Measurements from ENCODE around the gene ELOVL6. TPM values are rescaled to one million over a fixed set of nuclear protein-coding genes. Genes with fewer than 3 reads are reported as not detected.
A peak's percentile ranks its signal among the peaks of the same experiment; 100 is the strongest.
"Not testable (repeated sequence)": the region's sequence is repeated elsewhere in the genome, so short reads cannot be mapped to it uniquely, and the experiment has no call there.

The ELOVL6 gene
- total and polyA plus RNA-seq, 5 experiments from 2014 or later, result 0.11 to 3.0 (median 0.57) TPM

DNA sequence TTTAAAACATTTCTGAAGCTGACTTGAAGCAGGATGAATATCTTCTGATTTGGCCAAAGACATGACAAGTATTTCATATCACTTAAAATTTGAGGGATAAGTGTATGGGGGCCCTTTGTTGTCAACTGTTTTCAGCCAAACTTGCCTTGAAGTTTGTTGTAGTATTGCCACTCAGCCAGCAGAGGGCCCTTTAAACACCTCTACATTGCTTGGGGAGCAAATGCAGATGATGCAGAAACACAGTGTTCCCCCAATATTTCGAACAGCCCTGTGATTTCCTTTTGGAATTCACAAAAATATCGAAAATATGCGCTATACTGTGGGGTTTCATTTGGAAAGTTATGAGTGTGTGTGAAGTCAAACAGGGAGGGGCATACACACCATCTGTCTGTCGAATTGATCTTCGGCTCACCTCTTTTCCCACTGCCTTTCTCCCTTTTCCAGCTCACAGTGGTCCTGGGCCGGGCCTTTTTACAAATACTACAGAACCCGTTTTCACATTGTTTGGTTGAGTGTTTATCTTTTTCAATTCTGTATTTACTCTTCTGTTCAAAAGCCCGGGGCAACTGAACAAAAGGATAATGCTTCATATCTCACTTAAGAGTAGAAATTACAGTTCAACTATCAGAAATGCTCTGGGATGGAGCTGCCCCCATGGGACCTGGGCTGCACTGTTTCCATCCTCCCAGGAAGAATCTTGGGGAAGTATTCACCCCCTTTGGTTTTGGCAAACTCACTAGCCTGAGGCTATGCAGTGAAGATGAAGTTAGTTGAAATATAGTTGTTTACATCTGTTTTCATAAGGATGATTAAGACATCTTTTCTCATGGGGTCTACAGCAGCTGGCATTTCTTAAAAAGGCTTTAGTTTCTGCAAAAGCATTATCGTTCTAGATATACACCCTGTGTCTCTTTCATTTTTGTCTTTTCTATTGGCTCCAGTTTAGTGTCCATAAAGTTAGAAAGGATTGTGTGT is 148.2 kb downstream of the ELOVL6 start:
- H3K36me3 Mint-ChIP-seq, result peaks cover 0 to 2% (median 0%) of the 10 kb centered on the region in 3 donors
- POLR2A ChIA-PET, result interaction anchor here (0.8 to 1.4 kb wide), 2 partner anchors 146 to 148 kb away, joined by 3 read pairs; partner anchors contain the start of gene ELOVL6
- ATAC-seq, result peak in 1 of 2 donors; percentile 59
- no peak overlapping the region for H3K27ac Mint-ChIP-seq
- H3K4me3 Mint-ChIP-seq, result no peak overlapping the region
- peak; percentile 21 to 76 (median 52) for DNase-seq
- no peaks in the 10 kb centered on the region for H3K9me3 Mint-ChIP-seq
- peaks cover 0 to 6% (median under 1%) of the 10 kb centered on the region in 4 donors for H3K4me1 Mint-ChIP-seq
- H3K27me3 Mint-ChIP-seq, result no peaks in the 10 kb centered on the region

DNA sequence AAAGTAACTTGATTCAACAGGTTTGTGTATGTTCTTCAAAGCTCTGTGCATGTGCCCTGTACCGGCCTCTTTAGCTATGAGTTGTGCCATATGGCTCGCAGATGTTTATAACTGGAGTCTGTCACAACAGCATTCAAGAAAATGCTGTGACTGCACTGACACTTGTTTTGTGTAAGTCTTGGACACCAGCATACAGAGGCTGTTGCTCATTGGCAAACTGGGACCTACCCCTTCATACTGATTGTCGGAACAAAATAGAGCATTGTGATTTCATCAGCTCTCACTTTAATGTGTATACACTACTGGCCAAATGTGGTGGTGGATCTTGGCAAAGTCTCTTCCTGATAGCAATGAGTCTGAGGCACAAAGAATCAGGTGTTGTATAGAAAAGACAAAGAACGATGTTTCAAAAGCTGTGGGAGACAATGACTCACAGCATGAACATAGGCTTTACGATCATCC is 151.8 kb downstream of the ELOVL6 start:
- no peak for ATAC-seq
- peaks cover 3 to 11% (median 9%) of the 10 kb centered on the region in 5 donors for H3K27me3 Mint-ChIP-seq
- no peaks in the 10 kb centered on the region for H3K36me3 Mint-ChIP-seq
- H3K4me1 Mint-ChIP-seq, result peaks cover 4 to 6% (median 5%) of the 10 kb centered on the region in 4 donors
- H3K4me3 Mint-ChIP-seq, result no peak overlapping the region
- POLR2A ChIA-PET, result no interaction called here
- no peak overlapping the region for H3K27ac Mint-ChIP-seq
- DNase-seq, result no peak
- H3K9me3 Mint-ChIP-seq, result no peaks in the 10 kb centered on the region

DNA sequence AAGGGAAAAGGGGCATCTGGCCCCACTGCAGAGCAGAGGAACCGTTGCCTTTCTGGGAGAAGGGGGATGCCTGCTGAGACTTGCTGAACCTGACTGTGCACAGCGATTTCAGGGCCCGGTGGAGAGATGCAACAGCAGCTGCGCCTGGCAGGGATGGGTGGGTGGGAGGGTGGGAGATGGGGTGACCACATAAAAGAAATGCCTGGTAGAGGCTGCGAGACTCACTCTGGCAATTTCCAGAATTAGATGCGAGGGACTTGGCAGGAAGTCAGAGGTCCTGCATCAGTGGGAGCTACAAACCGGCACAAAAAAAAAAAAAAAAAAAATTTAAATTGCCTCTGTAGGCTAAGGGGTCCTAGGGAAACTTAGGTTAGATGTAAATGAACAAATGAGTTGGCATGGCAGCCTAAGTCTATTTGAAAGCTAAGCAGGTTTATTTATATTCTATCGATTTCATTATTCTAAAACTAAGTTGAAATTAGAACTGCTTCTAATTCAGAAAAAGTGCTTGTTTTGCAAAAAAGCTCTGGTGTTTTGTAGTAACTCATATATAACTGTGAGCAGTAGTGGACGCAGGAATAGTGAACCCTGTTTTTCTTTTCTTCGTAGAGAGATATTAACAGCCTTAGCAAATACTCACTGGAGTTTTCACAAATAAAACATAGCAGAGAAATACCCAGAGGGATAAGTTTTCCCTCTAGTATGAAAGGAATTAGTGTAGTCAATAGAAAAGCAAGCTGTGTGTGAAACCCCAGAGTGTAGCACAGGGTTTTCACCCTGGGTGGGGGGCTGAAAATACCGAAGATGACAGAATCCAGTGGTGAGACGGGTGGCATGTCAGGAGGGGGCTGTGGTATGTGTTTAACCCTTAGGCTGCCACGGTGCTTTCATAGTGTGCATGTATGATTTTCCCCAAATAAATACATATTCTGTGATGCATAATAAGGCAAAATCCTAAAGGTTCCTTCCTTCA is 155.6 kb downstream of the ELOVL6 start:
- Mint-ChIP-seq H3K4me3 (no peak overlapping the region), H3K27me3 (peaks cover 6 to 14% (median 10%) of the 10 kb centered on the region in 5 donors), H3K4me1 (peaks cover 0 to 5% (median 4%) of the 10 kb centered on the region in 4 donors), H3K27ac (no peak overlapping the region), H3K36me3 (no peaks in the 10 kb centered on the region), H3K9me3 (no peaks in the 10 kb centered on the region)
- POLR2A ChIA-PET, result no interaction called here
- DNase-seq (no peak), ATAC-seq (no peak)

DNA sequence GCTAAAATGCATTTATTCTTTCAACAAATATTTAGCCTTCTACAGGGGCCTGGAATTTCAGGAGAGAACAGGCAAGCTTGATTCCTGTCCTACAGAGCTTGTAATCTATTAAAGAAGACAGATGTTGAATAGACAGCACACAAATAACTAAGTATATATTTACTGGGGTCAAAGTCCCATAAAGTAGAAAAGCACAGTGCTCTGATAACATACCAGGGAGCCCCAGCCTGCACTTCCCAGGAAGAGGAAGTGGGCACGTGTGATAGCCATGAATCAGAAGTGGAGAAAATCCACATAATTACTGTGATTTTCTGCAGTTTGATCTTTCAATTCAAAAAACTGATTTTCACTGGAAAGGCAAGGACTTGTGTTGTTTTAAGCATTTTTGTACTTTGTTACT is 156.7 kb downstream of the ELOVL6 start:
- Mint-ChIP-seq H3K4me3 (no peak overlapping the region), H3K27me3 (peaks cover 6 to 21% (median 11%) of the 10 kb centered on the region in 5 donors), H3K9me3 (no peaks in the 10 kb centered on the region), H3K27ac (no peak overlapping the region), H3K4me1 (peaks cover 0 to 5% (median 4%) of the 10 kb centered on the region in 4 donors), H3K36me3 (no peaks in the 10 kb centered on the region)
- POLR2A ChIA-PET, result no interaction called here
- DNase-seq, result no peak
- ATAC-seq, result no peak

DNA sequence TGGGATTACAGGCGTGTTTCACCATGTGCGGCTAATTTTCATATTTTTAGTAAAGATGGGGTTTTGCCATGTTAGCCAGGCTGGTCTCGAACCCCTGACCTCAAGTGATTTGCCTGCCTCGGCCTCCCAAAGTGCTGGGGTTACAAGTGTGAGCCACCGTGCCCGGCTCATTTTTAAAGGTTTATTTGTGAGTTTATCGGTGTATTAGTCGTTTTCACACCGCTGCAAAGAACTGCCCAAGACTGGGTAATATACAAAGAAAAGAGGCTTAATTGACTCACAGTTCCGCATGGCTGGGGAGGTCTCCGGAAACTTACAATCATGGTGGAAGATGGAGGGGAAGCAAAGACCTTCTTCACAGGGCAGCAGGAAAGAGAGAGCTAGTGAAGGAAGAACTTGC is 159.3 kb downstream of the ELOVL6 start:
- not testable (repeated sequence) for H3K36me3 Mint-ChIP-seq, H3K9me3 Mint-ChIP-seq
- H3K27me3 Mint-ChIP-seq, result peaks cover 11 to 36% (median 18%) of the 10 kb centered on the region in 5 donors

DNA sequence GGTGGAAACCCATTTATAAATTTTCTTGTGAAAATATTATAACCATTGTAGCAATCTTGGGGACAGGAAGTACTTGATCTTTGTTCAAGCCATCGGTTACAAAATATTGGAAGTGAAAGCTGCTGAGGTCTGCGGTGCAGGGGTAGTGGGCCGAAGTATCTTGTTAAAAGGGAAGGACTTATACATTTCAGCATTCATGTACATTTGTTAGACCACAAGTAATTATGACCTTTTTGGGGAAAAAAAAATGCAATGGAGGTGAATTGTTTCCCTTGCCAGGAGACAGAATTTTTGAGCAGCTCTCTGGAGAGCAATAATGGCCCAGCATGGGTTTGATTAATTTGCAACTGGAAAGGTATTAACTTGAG is 164.4 kb downstream of the ELOVL6 start:
- no peak for DNase-seq
- Mint-ChIP-seq H3K9me3 (peaks cover 0 to 4% (median 0%) of the 10 kb centered on the region in 9 donors), H3K4me3 (no peak overlapping the region), H3K4me1 (peaks cover 0 to 11% (median 0%) of the 10 kb centered on the region in 4 donors), H3K27ac (no peak overlapping the region), H3K36me3 (no peaks in the 10 kb centered on the region), H3K27me3 (peaks cover 15 to 58% (median 34%) of the 10 kb centered on the region in 5 donors)
- ATAC-seq, result no peak
- POLR2A ChIA-PET, result interaction anchor here (0.6 kb wide), 1 partner anchor 164 kb away, joined by 4 read pairs; the partner anchor contains the start of gene ELOVL6

More for the DNA sequence above, 159.3 kb downstream of the ELOVL6 start:
- ATAC-seq, DNase-seq, H3K4me1 Mint-ChIP-seq, H3K4me3 Mint-ChIP-seq, POLR2A ChIA-PET, H3K27ac Mint-ChIP-seq: not testable (repeated sequence)

DNA sequence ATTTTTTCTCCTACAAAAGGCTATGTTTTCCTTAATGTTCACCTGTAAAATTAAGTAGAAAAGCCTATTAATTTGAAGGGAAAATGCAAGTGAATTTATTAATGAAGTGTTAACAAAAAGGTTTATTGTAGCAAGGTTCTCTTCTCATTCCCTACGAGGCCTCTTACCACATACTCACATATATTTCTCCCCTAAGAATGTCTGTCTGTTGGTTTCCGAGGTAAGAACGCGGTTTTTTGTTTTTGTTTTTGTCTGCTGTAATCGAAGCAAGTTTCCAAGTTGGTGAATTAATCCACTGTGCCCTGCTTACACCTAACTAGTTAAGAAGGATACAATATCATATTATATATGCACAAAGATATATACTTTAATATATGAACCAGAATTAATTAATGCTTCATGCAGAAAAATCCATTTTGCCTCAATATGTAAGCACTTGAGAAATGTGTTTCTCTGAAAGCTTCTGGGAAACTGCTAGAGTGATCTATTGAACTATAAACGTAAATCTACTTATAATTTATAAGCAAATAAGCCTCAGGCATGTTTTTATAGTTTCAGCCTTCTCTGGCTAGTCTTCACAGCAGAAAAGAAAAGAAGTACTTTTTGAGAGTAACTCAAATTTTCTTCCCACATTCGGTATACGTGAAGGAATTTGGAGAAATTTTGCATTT is 164.9 kb downstream of the ELOVL6 start:
- H3K27ac Mint-ChIP-seq, result no peak overlapping the region
- peaks cover 0 to 4% (median 0%) of the 10 kb centered on the region in 9 donors for H3K9me3 Mint-ChIP-seq
- H3K27me3 Mint-ChIP-seq, result peaks cover 15 to 58% (median 34%) of the 10 kb centered on the region in 5 donors
- DNase-seq (no peak), ATAC-seq (no peak)
- H3K4me1 Mint-ChIP-seq, result peaks cover 0 to 11% (median 0%) of the 10 kb centered on the region in 4 donors
- POLR2A ChIA-PET, result no interaction called here
- H3K36me3 Mint-ChIP-seq, result no peaks in the 10 kb centered on the region
- no peak overlapping the region for H3K4me3 Mint-ChIP-seq

DNA sequence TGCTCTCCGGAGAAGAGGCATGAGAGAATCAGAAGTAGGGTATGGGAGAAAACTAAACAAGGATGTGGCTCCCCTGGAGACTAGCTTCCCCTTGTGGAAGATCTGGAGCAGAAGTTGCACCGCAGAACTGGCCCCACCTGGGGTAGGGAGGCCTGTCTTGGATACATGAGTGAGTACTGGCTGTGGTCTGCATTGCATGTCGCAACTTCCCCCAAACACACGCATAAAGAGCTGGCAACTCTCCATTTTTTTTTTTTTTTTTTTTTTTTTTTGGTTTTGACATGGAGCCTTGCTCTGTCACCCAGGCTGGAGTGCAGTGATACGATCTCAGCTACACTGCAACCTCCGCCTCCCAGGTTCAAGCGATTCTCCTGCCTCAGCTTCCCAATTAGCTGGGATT is 165.8 kb downstream of the ELOVL6 start:
- Mint-ChIP-seq H3K4me1 (peaks cover 0 to 11% (median 0%) of the 10 kb centered on the region in 4 donors), H3K27ac (no peak overlapping the region), H3K36me3 (no peaks in the 10 kb centered on the region), H3K9me3 (peaks cover 0 to 4% (median 0%) of the 10 kb centered on the region in 9 donors), H3K27me3 (peaks cover 15 to 58% (median 33%) of the 10 kb centered on the region in 5 donors), H3K4me3 (no peak overlapping the region)
- POLR2A ChIA-PET, result interaction anchor here (0.7 kb wide), 1 partner anchor 73 kb away, joined by 3 read pairs; no protein-coding TSS in a partner anchor
- DNase-seq (no peak), ATAC-seq (no peak)

DNA sequence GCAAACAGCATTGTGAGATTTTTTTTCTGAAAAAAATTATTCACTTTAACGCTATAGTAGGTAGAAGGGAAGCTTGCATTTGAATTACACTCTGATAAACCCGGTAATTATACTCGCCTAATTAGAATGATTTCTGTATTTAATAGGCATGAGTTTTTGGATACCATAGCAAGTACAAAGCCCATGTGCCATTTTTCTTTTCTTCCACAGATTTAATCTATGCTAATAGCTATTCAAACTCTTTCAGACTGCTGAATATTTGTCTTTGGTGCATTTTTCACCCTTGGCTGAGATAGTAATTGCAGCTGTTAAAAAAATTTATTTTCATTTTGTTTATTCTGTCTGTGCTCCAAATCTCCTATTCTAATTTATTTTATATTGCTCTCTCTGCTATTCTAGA is 172.7 kb downstream of the ELOVL6 start:
- no peaks in the 10 kb centered on the region for H3K4me1 Mint-ChIP-seq
- POLR2A ChIA-PET, result no interaction called here

DNA sequence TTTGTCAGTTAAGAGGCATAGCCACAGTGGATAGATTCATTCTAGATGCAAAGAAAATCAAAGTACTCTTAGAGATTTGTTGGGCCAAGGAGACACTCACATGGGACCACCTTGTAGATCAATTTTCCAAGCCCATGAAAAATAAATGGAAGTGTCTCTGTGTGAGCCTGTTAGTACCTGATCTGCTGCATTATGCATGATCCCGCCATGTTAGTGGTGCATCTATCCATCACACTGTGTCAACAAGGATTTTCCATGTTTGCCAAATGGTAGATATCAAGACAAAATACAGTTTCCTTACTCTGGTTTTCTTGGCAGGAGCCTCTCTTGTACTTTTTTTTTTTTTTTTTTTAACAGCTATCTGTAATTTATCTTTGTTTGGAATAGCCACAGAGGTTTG is 173.4 kb downstream of the ELOVL6 start:
- Mint-ChIP-seq H3K27me3 (peaks cover 2 to 10% (median 7%) of the 10 kb centered on the region in 5 donors), H3K4me1 (peaks cover 0 to 2% (median 0%) of the 10 kb centered on the region in 4 donors), H3K36me3 (no peaks in the 10 kb centered on the region), H3K4me3 (no peak overlapping the region), H3K27ac (no peak overlapping the region), H3K9me3 (peaks cover 0 to 5% (median 0%) of the 10 kb centered on the region in 9 donors)
- no peak for DNase-seq
- ATAC-seq, result no peak
- POLR2A ChIA-PET, result no interaction called here

More for the DNA sequence above, 172.7 kb downstream of the ELOVL6 start:
- ATAC-seq (no peak), DNase-seq (no peak)
- no peak overlapping the region for H3K27ac Mint-ChIP-seq
- peaks cover 2 to 17% (median 9%) of the 10 kb centered on the region in 5 donors for H3K27me3 Mint-ChIP-seq
- no peaks in the 10 kb centered on the region for H3K36me3 Mint-ChIP-seq
- H3K9me3 Mint-ChIP-seq, result peaks cover 0 to 5% (median 0%) of the 10 kb centered on the region in 9 donors
- H3K4me3 Mint-ChIP-seq, result no peak overlapping the region

DNA sequence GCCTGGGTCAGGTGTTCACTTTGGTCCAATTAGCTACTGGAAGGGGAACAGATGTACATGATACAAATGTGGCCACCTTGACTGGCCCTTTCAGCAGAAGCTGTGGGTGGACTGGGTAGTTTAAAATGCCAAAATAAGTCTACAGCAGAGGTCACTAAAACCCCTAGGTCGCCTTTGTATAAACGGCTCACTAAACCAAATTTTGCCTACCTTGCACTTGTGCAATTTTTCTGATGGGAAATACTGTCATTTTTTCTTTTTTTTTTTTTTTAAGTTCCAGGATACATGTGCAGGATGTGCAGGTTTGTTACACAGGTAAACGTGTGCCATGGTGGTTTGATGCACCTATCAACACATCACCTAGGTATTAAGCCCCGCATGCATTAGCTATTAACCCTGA is 176.0 kb downstream of the ELOVL6 start:
- Mint-ChIP-seq H3K27me3 (peaks cover 0 to 3% (median 0%) of the 10 kb centered on the region in 5 donors), H3K4me1 (peaks cover 0 to 2% (median 0%) of the 10 kb centered on the region in 4 donors), H3K36me3 (no peaks in the 10 kb centered on the region), H3K27ac (no peak overlapping the region), H3K4me3 (no peak overlapping the region), H3K9me3 (peaks cover 0 to 5% (median 0%) of the 10 kb centered on the region in 9 donors)
- DNase-seq (no peak), ATAC-seq (no peak)
- POLR2A ChIA-PET, result no interaction called here
